WTC11 (cell line): ENCODE data around the gene ZNF277. TPM values are rescaled to one million over a fixed set of nuclear protein-coding genes. Genes with fewer than 3 reads are reported as not detected.

Source experiments
- ATAC-seq: fragments of 200-7000 bp; cut with Tn5 transposase; 2 replicates; pipeline ENCODE4 v1.10.0; 2021; ENCODE audit warnings: mild to moderate bottlenecking, moderate library complexity
- CTCF ChIA-PET: fragments of 300-600 bp; sonication (Branson Sonifier 250); formaldehyde crosslinking; loops from one replicate; lab custom pipeline; 2021; ENCODE audit warnings: antibody characterized with exemption; lab: Charles Lee
- POLR2A ChIA-PET: fragments of 350-600 bp; sonication (Branson Sonifier 250); formaldehyde crosslinking; loops from one replicate; lab custom pipeline; 2021; ENCODE audit warnings: antibody characterized with exemption; lab: Charles Lee
- DNase-seq: peaks from one replicate; pipeline ENCODE4 v3.0.0; 2021; ENCODE audit warnings: low spot score
- H3K27ac Mint-ChIP-seq: 2 replicates; pipeline ENCODE4 v1.8.0; 2021; ENCODE audit warnings: mixed read lengths
- H3K27me3 Mint-ChIP-seq: 2 replicates; pipeline ENCODE4 v1.8.0; 2021; ENCODE audit warnings: low read depth, mild to moderate bottlenecking, moderate library complexity, mixed read lengths
- H3K36me3 Mint-ChIP-seq: 2 replicates; pipeline ENCODE4 v1.8.0; 2021; ENCODE audit warnings: mixed read lengths
- H3K4me1 Mint-ChIP-seq: 2 replicates; pipeline ENCODE4 v1.8.0; 2022; ENCODE audit warnings: mixed read lengths
- H3K4me3 Mint-ChIP-seq: 2 replicates; pipeline ENCODE4 v1.8.0; 2021; ENCODE audit warnings: mild to moderate bottlenecking, moderate library complexity, mixed read lengths
- H3K9me3 Mint-ChIP-seq: 2 replicates; pipeline ENCODE4 v1.8.0; 2021; ENCODE audit warnings: mixed read lengths
- CDX4 ChIP-seq: fragments of 250-450 bp; sonication (Bioruptor Pico); IDR thresholded peaks from 2 replicates; pipeline ENCODE4 v1.9.0; 2021; ENCODE audit warnings: moderate library complexity, mild to moderate bottlenecking, inconsistent platforms, borderline replicate concordance
- E2F5 ChIP-seq: sonication (generic); formaldehyde crosslinking; IDR thresholded peaks from 2 replicates; pipeline ENCODE4 v1.8.1; 2022; ENCODE audit warnings: mild to moderate bottlenecking, moderate library complexity, missing genetic modification reagents
- EMX1 ChIP-seq: fragments of 250-450 bp; sonication (Bioruptor Pico); IDR thresholded peaks from 2 replicates; pipeline ENCODE4 v1.8.0; 2021; ENCODE audit warnings: mild to moderate bottlenecking
- HMGXB4 ChIP-seq: sonication (generic); formaldehyde crosslinking; IDR thresholded peaks from 2 replicates; pipeline ENCODE4 v1.8.1; 2023; ENCODE audit warnings: mild to moderate bottlenecking, moderate library complexity, missing genetic modification reagents
- JAZF1 ChIP-seq: fragments of 250-450 bp; sonication (Bioruptor Pico); IDR thresholded peaks from 2 replicates; pipeline ENCODE4 v1.9.0; 2021; ENCODE audit warnings: moderate library complexity, mild to moderate bottlenecking, inconsistent platforms
- MAX ChIP-seq: sonication (generic); formaldehyde crosslinking; IDR thresholded peaks from 2 replicates; pipeline ENCODE4 v1.8.0; 2022; ENCODE audit warnings: mild to moderate bottlenecking, missing genetic modification reagents
- OVOL2 ChIP-seq: fragments of 250-450 bp; sonication (Bioruptor Pico); IDR thresholded peaks from 2 replicates; pipeline ENCODE4 v1.9.0; 2021; ENCODE audit warnings: mild to moderate bottlenecking, borderline replicate concordance
- RELA ChIP-seq: sonication (generic); formaldehyde crosslinking; IDR thresholded peaks from 2 replicates; pipeline ENCODE4 v1.8.1; 2022; ENCODE audit warnings: missing genetic modification reagents, mild to moderate bottlenecking, borderline replicate concordance
- SMAD4 ChIP-seq: sonication (generic); formaldehyde crosslinking; IDR thresholded peaks from 2 replicates; pipeline ENCODE4 v1.8.0; 2022; ENCODE audit warnings: mild to moderate bottlenecking, missing genetic modification reagents
- TCF7 ChIP-seq: sonication (generic); formaldehyde crosslinking; IDR thresholded peaks from 2 replicates; pipeline ENCODE4 v1.8.0; 2022; ENCODE audit warnings: mild to moderate bottlenecking, low read depth, missing genetic modification reagents, moderate library complexity
- TEAD4 ChIP-seq: sonication (generic); formaldehyde crosslinking; IDR thresholded peaks from 2 replicates; pipeline ENCODE4 v1.8.0; 2022; ENCODE audit warnings: mild to moderate bottlenecking, missing genetic modification reagents
- USF1 ChIP-seq: sonication (generic); formaldehyde crosslinking; IDR thresholded peaks from 2 replicates; pipeline ENCODE4 v1.8.0; 2022; ENCODE audit warnings: mild to moderate bottlenecking, missing genetic modification reagents
- ZNF263 ChIP-seq: sonication (generic); formaldehyde crosslinking; IDR thresholded peaks from 2 replicates; pipeline ENCODE4 v1.8.1; 2022; ENCODE audit warnings: low read depth, mild to moderate bottlenecking, moderate library complexity, missing genetic modification reagents
- total RNA-seq: library from RNA; stranded (reverse); gene quantifications from 3 replicates; pipeline ENCODE4 v1.2.3, GENCODE V29; 2021
- TF ChIP-seq, protein P1 (sequence below): sonication (generic); formaldehyde crosslinking; IDR thresholded peaks from 2 replicates; pipeline ENCODE4 v1.8.1; 2023; ENCODE audit warnings: mild to moderate bottlenecking, missing genetic modification reagents, moderate library complexity
- TF ChIP-seq, protein P2 (sequence below): fragments of 250-450 bp; sonication (Bioruptor Pico); IDR thresholded peaks from 2 replicates; pipeline ENCODE4 v1.8.0; 2021; ENCODE audit warnings: mild to moderate bottlenecking
- TF ChIP-seq, protein P3 (sequence below): sonication (generic); formaldehyde crosslinking; IDR thresholded peaks from 2 replicates; pipeline ENCODE4 v1.8.0; 2023; ENCODE audit warnings: missing genetic modification reagents, mild to moderate bottlenecking, borderline replicate concordance

The ZNF277 gene
- total RNA-seq, 1 experiment from 2014 or later: 22.5 TPM

- no peak for DNase-seq
- TF ChIP-seq MAX (no peak), E2F5 (CRISPR knock-in tag) (no peak), OVOL2 (no peak), USF1 (CRISPR knock-in tag) (no peak), TEAD4 (no peak)
- H3K27me3 Mint-ChIP-seq: no peaks in the 10 kb centered on the region
- H3K4me1 Mint-ChIP-seq: peaks cover 61% of the 10 kb centered on the region
- ChIA-PET POLR2A (interaction anchor here (0.9 kb wide), 1 partner anchor 237 kb away, joined by 3 read pairs; no protein-coding TSS in a partner anchor), CTCF (no interaction called here)
- no peak overlapping the region for H3K27ac Mint-ChIP-seq
- no peaks in the 10 kb centered on the region for H3K9me3 Mint-ChIP-seq
- H3K36me3 Mint-ChIP-seq: no peaks in the 10 kb centered on the region
- no peak overlapping the region for H3K4me3 Mint-ChIP-seq
- ATAC-seq: no peak
Measured at GRCh38 chr7:112213735-112214134, 7.2 kb downstream of the ZNF277 start.

DNA sequence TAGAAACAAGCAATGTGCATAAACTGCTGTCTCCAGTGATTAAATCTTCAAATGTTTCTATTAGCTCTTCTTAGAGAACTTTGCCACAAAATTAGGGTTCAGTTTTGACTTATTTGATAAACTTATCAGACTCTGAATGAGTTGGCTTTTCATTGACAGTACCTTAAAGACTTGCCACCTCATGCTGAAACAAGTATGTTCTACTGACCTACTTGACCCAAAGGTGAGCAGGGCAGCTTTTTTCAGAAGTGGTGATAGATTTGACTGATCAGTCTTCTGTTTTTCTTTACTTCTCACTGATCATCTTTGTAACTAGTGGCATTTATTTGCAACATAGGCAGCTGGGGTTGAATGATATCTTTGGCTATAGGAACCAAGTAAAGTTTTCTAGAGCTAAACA, 7.8 kb downstream of the ZNF277 start:
- ChIA-PET CTCF (interaction anchor here (1.3 to 1.6 kb wide), 3 partner anchors 238 to 359 kb away, joined by 4 to 5 read pairs (median 5); no protein-coding TSS in a partner anchor), POLR2A (interaction anchor here (0.9 kb wide), 1 partner anchor 236 kb away, joined by 3 read pairs; no protein-coding TSS in a partner anchor)
- no peak overlapping the region for H3K4me3 Mint-ChIP-seq
- no peak for TF ChIP-seq CDX4 (CRISPR knock-in tag)
- no peak for TF ChIP-seq SMAD4
- no peak for TF ChIP-seq HMGXB4 (CRISPR knock-in tag)
- TF ChIP-seq, protein P1, sequence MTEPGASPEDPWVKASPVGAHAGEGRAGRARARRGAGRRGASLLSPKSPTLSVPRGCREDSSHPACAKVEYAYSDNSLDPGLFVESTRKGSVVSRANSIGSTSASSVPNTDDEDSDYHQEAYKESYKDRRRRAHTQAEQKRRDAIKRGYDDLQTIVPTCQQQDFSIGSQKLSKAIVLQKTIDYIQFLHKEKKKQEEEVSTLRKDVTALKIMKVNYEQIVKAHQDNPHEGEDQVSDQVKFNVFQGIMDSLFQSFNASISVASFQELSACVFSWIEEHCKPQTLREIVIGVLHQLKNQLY (CRISPR knock-in tag): no peak
- TF ChIP-seq, protein P2, sequence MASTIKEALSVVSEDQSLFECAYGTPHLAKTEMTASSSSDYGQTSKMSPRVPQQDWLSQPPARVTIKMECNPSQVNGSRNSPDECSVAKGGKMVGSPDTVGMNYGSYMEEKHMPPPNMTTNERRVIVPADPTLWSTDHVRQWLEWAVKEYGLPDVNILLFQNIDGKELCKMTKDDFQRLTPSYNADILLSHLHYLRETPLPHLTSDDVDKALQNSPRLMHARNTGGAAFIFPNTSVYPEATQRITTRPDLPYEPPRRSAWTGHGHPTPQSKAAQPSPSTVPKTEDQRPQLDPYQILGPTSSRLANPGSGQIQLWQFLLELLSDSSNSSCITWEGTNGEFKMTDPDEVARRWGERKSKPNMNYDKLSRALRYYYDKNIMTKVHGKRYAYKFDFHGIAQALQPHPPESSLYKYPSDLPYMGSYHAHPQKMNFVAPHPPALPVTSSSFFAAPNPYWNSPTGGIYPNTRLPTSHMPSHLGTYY (CRISPR knock-in tag): no peak
- TF ChIP-seq JAZF1 (CRISPR knock-in tag): no peak
- TF ChIP-seq, protein P3, sequence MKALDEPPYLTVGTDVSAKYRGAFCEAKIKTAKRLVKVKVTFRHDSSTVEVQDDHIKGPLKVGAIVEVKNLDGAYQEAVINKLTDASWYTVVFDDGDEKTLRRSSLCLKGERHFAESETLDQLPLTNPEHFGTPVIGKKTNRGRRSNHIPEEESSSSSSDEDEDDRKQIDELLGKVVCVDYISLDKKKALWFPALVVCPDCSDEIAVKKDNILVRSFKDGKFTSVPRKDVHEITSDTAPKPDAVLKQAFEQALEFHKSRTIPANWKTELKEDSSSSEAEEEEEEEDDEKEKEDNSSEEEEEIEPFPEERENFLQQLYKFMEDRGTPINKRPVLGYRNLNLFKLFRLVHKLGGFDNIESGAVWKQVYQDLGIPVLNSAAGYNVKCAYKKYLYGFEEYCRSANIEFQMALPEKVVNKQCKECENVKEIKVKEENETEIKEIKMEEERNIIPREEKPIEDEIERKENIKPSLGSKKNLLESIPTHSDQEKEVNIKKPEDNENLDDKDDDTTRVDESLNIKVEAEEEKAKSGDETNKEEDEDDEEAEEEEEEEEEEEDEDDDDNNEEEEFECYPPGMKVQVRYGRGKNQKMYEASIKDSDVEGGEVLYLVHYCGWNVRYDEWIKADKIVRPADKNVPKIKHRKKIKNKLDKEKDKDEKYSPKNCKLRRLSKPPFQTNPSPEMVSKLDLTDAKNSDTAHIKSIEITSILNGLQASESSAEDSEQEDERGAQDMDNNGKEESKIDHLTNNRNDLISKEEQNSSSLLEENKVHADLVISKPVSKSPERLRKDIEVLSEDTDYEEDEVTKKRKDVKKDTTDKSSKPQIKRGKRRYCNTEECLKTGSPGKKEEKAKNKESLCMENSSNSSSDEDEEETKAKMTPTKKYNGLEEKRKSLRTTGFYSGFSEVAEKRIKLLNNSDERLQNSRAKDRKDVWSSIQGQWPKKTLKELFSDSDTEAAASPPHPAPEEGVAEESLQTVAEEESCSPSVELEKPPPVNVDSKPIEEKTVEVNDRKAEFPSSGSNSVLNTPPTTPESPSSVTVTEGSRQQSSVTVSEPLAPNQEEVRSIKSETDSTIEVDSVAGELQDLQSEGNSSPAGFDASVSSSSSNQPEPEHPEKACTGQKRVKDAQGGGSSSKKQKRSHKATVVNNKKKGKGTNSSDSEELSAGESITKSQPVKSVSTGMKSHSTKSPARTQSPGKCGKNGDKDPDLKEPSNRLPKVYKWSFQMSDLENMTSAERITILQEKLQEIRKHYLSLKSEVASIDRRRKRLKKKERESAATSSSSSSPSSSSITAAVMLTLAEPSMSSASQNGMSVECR (CRISPR knock-in tag): no peak
- no peak for TF ChIP-seq TCF7 (CRISPR knock-in tag)
- TF ChIP-seq ZNF263: no peak
- no peak for TF ChIP-seq EMX1 (CRISPR knock-in tag)
- TF ChIP-seq RELA: no peak
- no peaks in the 10 kb centered on the region for H3K27me3 Mint-ChIP-seq
- ATAC-seq: no peak
- H3K9me3 Mint-ChIP-seq: no peaks in the 10 kb centered on the region
- no peak for DNase-seq
- H3K4me1 Mint-ChIP-seq: peaks cover 57% of the 10 kb centered on the region
- no peaks in the 10 kb centered on the region for H3K36me3 Mint-ChIP-seq
- H3K27ac Mint-ChIP-seq: no peak overlapping the region
